SK-N-MC (cell line): ENCODE data around the gene PCLO.

Experiments used
- EZH2 ChIP-seq: fragments of 200-600 bp; sonication (generic); IDR thresholded peaks from one replicate; pipeline ENCODE4 v1.6.1; 2017; ENCODE audit warnings: antibody characterized with exemption
- POLR2AphosphoS5 ChIP-seq: IDR thresholded peaks from 2 replicates; pipeline ENCODE4 v1.6.1; 2012; ENCODE audit warnings: mild to moderate bottlenecking, low read depth, low read length, borderline replicate concordance

DNA sequence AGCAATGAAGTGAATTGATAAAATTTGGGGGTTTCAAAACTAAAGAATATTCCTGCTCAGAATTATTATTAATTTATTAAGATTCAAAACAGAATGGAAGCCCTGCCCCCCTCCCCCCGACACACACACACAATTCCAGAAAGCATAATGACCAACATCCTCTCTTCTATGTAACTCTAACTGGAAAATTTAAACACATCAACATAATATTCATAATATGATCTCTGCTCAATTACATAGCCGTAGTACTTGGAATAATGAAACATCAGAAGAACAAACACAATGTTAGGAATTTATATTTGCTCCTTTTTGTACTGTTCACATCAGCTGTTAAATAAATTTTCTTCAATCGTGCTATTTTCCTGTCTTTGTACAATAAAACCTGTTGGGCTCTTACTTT is 20.8 kb downstream of the PCLO start:
- no peak for TF ChIP-seq EZH2
- TF ChIP-seq POLR2AphosphoS5 = no peak
